NCI-H2081 (cell line): ENCODE data around the gene NUTF2.
"Not testable (repeated sequence)": the region's sequence is repeated elsewhere in the genome, so short reads cannot be mapped to it uniquely, and the experiment has no call there.

Experiments
- DNase-seq, 2 experiments: peaks; one replicate each; lab custom pipeline; 2025; lab: John Stamatoyannopoulos, UW

Gene NUTF2

DNA sequence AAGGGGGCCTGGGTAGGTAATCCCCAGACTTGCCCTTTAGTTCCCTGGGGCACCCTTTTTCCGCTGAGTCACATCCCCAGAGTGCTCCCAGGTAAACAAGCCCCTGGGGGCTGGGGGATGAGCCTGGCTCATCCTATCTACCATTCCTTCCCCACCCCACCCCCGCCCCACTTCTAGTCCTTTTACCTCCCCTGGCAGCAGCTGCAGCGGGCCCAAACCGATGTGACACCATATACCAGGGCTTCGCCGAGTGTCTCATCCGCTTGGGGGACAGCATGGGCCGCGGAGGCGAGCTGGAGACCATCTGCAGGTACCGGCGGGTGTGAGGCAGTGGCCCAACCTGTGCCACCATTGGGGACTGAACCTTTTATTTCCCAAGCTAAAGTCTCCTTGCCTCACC lies 38.8 kb downstream of the NUTF2 start:
- no peak for DNase-seq

GRCh38 chr16:67885976-67886375 lies 39.2 kb downstream of the NUTF2 start:
- DNase-seq = no peak

- DNase-seq = no peak
Observed at GRCh38 chr16:67886387-67886786, 39.7 kb downstream of the NUTF2 start.

DNA sequence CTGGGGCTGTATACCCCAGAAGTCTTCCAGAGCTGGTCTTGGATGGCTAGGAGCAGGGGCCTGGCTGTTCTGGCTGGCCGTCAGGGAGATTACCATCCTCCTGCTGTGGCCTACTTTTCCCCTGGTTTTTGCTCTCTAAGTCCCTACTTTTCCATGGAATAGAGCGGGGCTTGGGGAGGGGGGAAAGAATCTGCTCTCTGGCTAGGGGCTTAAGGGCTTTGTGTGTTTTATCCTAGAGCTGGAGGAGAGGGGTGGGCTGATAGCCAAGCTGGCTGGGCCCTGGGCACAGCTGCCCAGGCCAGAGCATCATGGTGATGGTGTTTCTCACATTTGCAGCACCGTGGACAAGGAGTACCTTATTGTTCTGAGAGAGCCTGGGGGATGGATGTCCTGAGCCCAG lies 41.6 kb downstream of the NUTF2 start:
- no peak for DNase-seq

- no peak for DNase-seq
Observed at GRCh38 chr16:67892375-67892774, 45.6 kb downstream of the NUTF2 start.

GRCh38 chr16:67892899-67893742 lies 46.4 kb downstream of the NUTF2 start, which contains the start of gene PSKH1:
Gene PSKH1, plus strand, starts transcription at chr16:67893254. Its CDS starts 15,496 bp downstream, at chr16:67908750.
- DNase-seq = peak; percentile 90

- no peak for DNase-seq
Observed at GRCh38 chr16:67893743-67894399, 47.1 kb downstream of the NUTF2 start.

DNA sequence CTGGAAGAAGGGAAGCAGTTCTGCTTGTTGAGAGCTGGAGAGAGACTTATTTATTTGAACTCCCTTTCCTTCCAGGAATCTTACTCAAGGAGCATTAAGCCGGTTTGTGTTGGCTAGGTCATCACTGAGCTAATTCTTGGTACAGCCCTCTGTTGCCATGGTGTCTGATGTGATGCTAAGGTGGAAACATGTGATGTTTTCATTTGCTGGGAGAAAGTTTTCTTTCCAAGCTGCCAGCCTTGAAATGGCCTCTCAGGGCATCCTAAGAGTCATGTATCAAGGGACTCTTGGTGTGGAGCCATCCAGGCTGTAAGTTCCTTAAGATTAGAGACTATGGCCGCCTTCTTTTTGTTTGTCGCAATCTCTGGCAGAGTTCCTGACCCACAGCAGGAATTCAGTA lies 50.5 kb downstream of the NUTF2 start:
- DNase-seq = no peak

DNA sequence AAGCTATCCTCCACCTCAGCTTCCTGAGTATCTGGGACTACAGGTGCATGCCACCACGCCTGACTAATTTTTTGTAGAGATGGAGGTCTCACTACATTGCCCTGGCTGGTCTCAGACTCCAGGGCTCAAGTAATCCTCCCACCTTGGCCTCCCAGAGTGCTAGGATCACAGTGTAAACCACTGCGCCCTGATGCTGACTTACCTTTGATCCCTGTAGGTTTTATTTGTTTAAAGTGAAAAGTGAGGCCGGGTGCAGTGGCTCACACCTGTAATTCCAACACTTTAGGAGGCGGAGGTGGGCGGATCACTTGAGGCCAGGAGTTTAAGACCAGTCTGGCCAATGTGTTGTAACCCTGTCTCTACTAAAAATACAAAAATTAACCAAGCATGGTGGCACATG lies 55.0 kb downstream of the NUTF2 start:
- no peak for DNase-seq

DNA sequence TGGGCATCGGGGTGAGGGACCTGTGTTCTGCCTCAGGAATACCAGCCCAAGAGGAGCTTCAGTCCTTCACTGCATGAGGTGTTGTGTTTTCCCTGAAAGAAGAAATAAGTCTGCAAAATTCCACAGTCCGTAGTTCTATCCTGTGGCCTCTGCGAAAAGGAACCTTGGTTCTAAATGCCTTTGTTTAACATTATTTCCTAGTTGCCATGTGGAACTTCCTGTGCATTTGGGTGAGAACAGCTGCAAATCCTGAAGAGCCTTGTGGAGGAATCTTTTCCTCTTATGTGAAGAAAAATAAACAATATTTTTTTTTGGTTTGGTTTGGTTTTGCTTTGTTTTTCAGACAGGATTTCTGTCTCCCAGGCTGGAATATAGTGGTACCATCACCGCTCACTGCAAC lies 56.1 kb downstream of the NUTF2 start:
- no peak for DNase-seq

DNA sequence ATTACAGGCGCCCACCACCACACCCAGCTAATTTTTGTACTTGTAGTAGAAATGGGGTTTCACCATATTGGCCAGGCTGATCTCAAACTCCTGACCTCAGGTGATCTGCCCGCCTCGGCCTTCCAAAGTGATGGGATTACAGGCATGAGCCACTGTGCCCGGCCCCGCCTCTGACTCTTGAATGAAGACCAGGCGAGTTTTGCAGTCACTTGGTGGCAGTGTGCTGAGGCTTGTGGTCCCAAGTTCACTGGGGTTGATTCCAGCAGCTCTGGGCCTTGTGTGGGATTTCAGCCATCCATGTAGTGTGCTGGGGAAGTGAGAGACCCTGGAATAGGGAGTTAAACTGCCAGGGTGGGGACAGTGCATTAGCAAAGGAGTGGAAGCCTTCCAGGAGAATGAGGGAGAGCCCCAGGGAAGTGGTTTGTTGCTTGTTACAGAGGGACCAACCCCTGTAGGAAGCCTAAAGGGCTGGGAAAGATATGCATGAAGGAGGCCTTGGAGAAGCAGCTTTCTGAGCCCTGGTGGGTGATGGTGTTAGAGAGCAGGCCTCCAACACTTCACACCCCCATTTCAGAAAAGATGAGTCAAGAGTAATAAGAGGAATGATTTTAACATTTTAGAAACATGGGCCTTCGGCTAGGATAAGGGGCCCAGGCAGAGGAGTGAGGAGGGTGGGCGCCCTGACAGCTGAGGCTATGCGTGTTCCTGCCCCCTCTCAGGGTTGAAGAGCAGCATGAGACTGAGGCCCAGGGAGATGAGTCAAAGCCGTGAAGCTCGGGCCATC lies 60.9 kb downstream of the NUTF2 start:
- no peak for DNase-seq

GRCh38 chr16:67909056-67909742 lies 62.5 kb downstream of the NUTF2 start:
- DNase-seq = no peak

DNA sequence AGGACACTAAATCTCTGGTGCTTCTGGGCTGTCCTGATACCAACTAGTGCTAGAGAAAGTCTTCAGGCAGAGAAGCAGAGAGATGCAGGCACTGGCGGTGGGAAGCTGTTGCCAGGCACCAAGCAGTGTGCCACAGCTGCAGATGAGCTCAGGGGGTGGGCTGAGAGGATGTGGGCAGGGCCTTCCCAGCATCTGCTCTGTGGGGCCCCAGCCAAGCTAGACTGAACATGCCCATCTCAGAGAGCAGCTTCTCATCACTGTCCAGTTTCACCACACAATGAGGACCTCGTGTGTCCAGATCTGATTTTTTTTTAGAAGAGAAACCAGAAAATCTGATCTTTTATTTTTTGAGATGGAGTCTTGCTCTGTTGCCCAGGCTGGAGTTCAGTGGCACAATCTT lies 63.4 kb downstream of the NUTF2 start:
- peak in 1 of 2 experiments; percentile 52 for DNase-seq

DNA sequence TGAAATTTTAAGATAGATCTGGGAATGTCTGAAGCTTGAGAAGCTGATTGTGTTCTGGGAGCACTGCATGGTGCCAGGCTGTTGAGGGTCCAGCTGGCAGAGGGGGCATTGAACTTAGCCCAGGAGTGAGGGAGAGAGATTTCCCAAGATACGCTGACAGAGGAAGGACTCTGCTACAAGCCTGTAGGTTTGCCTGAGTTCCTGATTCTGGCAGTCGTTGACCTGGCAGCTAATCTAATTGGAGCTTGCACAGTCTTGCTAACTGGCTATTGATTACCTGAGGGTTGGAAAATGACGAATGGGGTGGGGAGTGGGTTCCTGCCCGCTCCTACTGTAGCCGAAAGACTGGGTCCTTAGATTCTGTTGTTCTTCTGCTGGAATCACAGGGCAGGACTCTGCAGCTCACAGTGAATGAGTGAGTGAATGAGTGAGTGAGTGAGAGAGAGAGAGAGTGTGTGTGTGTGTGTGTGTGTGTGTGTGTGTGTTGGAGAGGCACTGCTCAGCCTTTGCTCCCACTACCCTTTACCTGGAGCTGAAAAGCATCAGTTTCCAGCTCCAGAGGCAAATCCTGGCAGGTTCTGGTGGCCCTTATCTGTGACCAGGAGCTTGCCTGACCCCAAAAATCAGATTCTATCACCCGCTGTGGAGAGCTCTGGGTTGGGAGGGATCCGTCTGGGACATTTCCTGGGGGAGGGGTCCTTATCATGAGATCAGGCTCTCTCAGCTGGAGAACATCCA lies 68.2 kb downstream of the NUTF2 start:
- DNase-seq = no peak

DNA sequence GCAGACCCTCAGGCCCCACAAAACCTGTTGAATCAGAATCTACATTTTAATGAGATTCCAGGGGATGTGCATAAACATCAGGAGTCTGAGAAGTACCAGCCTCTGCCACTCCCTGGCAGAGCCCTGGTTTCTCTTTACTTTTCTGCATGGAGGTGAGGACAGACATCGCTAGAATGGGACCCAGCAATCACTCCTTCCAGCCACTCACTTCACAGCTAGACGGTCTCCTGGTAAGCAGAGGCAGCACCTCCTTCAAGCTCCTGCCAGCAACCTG lies 68.7 kb downstream of the NUTF2 start:
- not testable (repeated sequence) for DNase-seq

- DNase-seq = no peak
Observed at GRCh38 chr16:67915831-67916723, 69.3 kb downstream of the NUTF2 start.

- no peak for DNase-seq
Observed at GRCh38 chr16:67917140-67917851, 70.6 kb downstream of the NUTF2 start.

DNA sequence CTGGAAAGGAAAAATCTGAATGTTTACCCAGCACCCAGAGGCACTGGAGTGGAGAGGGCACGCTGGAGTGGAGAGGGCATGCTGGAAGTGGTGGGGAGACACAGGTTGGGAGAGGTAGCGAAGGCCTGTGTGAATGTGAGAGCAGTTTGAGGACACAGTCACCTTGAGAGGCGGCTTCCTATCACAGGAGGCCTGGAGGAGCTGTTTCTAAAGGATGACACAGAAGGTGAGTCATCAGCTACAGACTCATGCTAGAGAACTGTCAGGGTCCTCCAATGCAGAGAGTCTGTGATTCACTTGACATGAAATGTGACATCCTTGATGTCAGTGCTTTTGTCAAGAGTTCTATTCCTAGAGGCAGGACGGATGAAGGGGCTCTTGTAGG lies 71.1 kb downstream of the NUTF2 start:
- no peak for DNase-seq

DNA sequence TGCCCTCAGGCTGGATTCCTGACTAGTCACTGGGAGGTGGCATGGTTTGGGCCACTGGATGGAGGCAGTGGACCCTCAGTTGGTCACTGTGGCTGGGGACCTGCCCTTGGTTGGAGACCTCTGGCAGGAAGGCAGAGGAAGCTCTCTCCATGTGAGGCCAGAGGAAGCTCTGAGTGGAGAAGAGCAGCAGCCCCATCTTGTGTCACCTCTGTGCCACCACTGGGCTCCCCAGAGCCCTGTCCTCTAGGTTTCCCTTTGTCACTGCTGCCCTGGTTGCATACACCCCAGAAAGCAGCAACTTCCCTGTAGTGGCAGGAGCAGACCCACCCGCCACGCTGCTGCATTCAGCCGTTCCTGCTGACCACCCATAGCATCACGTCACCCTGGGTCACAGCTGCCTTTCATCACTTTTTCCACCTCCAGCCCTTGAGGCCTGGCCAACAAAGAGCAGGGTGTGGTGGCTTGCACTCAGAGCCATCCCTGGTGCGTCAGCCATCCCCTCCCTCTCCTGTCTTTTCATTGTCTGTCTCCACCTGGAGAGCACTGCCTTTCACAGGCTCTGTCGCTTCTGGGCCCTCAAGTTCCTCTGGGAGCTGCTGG lies 73.0 kb downstream of the NUTF2 start:
- no peak for DNase-seq
